HCT116 (cell line): ENCODE measurements around the gene TANC1.

Source experiments
- CBX3 ChIP-seq: IDR thresholded peaks from 2 replicates; pipeline ENCODE4 v1.6.1; 2012; ENCODE audit warnings: low read depth
- EZH2 ChIP-seq: fragments of 200-600 bp; sonication (generic); IDR thresholded peaks from 2 replicates; pipeline ENCODE4 v1.6.1; 2017; ENCODE audit warnings: antibody characterized with exemption, mixed run types
- EZH2phosphoT487 ChIP-seq: fragments of 200-600 bp; IDR thresholded peaks from 2 replicates; pipeline ENCODE4 v1.6.1; 2018; ENCODE audit warnings: antibody characterized with exemption, borderline replicate concordance
- POLR2A ChIP-seq: IDR thresholded peaks from 2 replicates; pipeline ENCODE4 v1.7.0; 2011; ENCODE audit warnings: borderline replicate concordance; ENCODE audit not compliant: insufficient read depth, insufficient read length; ENCODE audit errors: extremely low read depth
- RAD21 ChIP-seq: IDR thresholded peaks from 2 replicates; pipeline ENCODE4 v1.6.1; 2012; ENCODE audit warnings: low read depth, mild to moderate bottlenecking
- SIN3A ChIP-seq: IDR thresholded peaks from 2 replicates; pipeline ENCODE4 v1.6.1; 2012; ENCODE audit warnings: low read depth
- TCF7L2 ChIP-seq: IDR thresholded peaks from 2 replicates; pipeline ENCODE4 v1.7.0; 2011; ENCODE audit warnings: borderline replicate concordance, inconsistent platforms; ENCODE audit not compliant: insufficient read depth, insufficient read length; ENCODE audit errors: extremely low read depth
- ZNF274 ChIP-seq: fragments of 200-500 bp; sonication (Bioruptor generic); IDR thresholded peaks from 2 replicates; pipeline ENCODE4 v1.6.1; 2014; ENCODE audit warnings: mild to moderate bottlenecking, low read depth, low read length, inconsistent platforms
- TF ChIP-seq, protein P1 (sequence below), 3 experiments: fragments of 200-600 bp in 1 of 3; sonication (generic) in 1 of 3; IDR thresholded peaks in 2 of 3; conservative IDR thresholded peaks in 1 of 3; 2 replicates each; pipeline ENCODE4 v1.5.1; 2012 to 2017; ENCODE audit warnings: low read depth in 2 of 3, low read length in 2 of 3, antibody characterized with exemption in 1 of 3, borderline replicate concordance in 1 of 3, control low read depth in 1 of 3, mild to moderate bottlenecking in 1 of 3, mixed read lengths in 1 of 3, mixed run types in 1 of 3, moderate library complexity in 1 of 3; ENCODE audit not compliant: insufficient read depth in 1 of 3
- TF ChIP-seq, protein P2 (sequence below): IDR thresholded peaks from 2 replicates; pipeline ENCODE4 v1.6.1; 2012; ENCODE audit warnings: low read depth
- TF ChIP-seq, protein P3 (sequence below): IDR thresholded peaks from 2 replicates; pipeline ENCODE4 v1.6.1; 2011; ENCODE audit warnings: mild to moderate bottlenecking, low read length, moderate library complexity; ENCODE audit not compliant: insufficient replicate concordance; ENCODE audit errors: extremely low read depth
- TF ChIP-seq, protein P4 (sequence below): IDR thresholded peaks from 2 replicates; pipeline ENCODE4 v1.6.1; 2012

DNA sequence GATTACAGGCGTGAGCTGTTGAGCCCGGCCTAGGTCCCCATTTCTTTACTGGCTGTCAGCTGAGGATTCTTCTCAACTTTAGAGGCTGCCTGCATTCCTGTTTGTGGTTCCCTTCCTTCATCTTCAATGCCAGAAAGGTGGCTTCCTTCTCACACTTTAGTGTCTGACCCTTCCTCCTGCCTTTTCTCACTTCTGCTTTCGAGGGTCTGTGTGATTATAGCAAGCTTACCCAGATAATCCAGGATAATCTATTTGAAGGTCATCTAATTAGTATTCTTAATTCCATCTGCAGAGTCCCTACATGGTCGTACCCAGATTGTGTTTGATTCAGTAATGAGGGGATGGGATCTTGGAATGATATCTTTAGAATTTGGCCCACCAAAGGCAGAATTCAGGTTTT is 157.4 kb downstream of the TANC1 start:
- TF ChIP-seq RAD21 (no peak), POLR2A (no peak), TCF7L2 (no peak), EZH2phosphoT487 (no peak), EZH2 (no peak), SIN3A (no peak), ZNF274 (no peak), CBX3 (no peak)
- TF ChIP-seq, protein P1, sequence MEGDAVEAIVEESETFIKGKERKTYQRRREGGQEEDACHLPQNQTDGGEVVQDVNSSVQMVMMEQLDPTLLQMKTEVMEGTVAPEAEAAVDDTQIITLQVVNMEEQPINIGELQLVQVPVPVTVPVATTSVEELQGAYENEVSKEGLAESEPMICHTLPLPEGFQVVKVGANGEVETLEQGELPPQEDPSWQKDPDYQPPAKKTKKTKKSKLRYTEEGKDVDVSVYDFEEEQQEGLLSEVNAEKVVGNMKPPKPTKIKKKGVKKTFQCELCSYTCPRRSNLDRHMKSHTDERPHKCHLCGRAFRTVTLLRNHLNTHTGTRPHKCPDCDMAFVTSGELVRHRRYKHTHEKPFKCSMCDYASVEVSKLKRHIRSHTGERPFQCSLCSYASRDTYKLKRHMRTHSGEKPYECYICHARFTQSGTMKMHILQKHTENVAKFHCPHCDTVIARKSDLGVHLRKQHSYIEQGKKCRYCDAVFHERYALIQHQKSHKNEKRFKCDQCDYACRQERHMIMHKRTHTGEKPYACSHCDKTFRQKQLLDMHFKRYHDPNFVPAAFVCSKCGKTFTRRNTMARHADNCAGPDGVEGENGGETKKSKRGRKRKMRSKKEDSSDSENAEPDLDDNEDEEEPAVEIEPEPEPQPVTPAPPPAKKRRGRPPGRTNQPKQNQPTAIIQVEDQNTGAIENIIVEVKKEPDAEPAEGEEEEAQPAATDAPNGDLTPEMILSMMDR (IDR thresholded peaks at IDR 0.05 in 2 of 3, conservative IDR thresholded peaks at IDR 0.05 in 1 of 3; ENCODE audit: borderline replicate concordance in 1 of 3, insufficient read depth in 1 of 3, low read depth in 2 of 3, low read length in 2 of 3) = no peak
- TF ChIP-seq, protein P2, sequence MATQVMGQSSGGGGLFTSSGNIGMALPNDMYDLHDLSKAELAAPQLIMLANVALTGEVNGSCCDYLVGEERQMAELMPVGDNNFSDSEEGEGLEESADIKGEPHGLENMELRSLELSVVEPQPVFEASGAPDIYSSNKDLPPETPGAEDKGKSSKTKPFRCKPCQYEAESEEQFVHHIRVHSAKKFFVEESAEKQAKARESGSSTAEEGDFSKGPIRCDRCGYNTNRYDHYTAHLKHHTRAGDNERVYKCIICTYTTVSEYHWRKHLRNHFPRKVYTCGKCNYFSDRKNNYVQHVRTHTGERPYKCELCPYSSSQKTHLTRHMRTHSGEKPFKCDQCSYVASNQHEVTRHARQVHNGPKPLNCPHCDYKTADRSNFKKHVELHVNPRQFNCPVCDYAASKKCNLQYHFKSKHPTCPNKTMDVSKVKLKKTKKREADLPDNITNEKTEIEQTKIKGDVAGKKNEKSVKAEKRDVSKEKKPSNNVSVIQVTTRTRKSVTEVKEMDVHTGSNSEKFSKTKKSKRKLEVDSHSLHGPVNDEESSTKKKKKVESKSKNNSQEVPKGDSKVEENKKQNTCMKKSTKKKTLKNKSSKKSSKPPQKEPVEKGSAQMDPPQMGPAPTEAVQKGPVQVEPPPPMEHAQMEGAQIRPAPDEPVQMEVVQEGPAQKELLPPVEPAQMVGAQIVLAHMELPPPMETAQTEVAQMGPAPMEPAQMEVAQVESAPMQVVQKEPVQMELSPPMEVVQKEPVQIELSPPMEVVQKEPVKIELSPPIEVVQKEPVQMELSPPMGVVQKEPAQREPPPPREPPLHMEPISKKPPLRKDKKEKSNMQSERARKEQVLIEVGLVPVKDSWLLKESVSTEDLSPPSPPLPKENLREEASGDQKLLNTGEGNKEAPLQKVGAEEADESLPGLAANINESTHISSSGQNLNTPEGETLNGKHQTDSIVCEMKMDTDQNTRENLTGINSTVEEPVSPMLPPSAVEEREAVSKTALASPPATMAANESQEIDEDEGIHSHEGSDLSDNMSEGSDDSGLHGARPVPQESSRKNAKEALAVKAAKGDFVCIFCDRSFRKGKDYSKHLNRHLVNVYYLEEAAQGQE = no peak
- TF ChIP-seq, protein P3, sequence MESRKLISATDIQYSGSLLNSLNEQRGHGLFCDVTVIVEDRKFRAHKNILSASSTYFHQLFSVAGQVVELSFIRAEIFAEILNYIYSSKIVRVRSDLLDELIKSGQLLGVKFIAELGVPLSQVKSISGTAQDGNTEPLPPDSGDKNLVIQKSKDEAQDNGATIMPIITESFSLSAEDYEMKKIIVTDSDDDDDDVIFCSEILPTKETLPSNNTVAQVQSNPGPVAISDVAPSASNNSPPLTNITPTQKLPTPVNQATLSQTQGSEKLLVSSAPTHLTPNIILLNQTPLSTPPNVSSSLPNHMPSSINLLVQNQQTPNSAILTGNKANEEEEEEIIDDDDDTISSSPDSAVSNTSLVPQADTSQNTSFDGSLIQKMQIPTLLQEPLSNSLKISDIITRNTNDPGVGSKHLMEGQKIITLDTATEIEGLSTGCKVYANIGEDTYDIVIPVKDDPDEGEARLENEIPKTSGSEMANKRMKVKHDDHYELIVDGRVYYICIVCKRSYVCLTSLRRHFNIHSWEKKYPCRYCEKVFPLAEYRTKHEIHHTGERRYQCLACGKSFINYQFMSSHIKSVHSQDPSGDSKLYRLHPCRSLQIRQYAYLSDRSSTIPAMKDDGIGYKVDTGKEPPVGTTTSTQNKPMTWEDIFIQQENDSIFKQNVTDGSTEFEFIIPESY = no peak
- TF ChIP-seq, protein P4, sequence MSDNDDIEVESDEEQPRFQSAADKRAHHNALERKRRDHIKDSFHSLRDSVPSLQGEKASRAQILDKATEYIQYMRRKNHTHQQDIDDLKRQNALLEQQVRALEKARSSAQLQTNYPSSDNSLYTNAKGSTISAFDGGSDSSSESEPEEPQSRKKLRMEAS = no peak
